Activated T-helper 2 cell treated with anti-CD3 and anti-CD28 coated beads, Interferon-gamma antibody, Interleukin-2, Interleukin-4, amounts not matched to agents 10 μg/mL and 5 μg/mL and 100 μg/mL, durations not matched to agents 14 hours and 24 hours and 36 hours (primary cell): ENCODE results near the gene KRT15. TPM values are rescaled to one million over a fixed set of nuclear protein-coding genes. Genes with fewer than 3 reads are reported as not detected.

Experiments
- DNase-seq: peaks from one replicate; pipeline ENCODE4 v3.0.0; 2021; ENCODE audit warnings: low spot score
- H3K27ac Mint-ChIP-seq: one replicate; pipeline ENCODE4 v1.8.0; 2021; ENCODE audit warnings: mixed read lengths
- H3K27me3 Mint-ChIP-seq: one replicate; pipeline ENCODE4 v1.8.0; 2021; ENCODE audit warnings: low read depth, mixed read lengths
- H3K36me3 Mint-ChIP-seq: one replicate; pipeline ENCODE4 v1.8.0; 2021; ENCODE audit warnings: low read depth, mixed read lengths
- H3K4me1 Mint-ChIP-seq: one replicate; pipeline ENCODE4 v1.8.0; 2021; ENCODE audit warnings: low read depth, mixed read lengths
- H3K4me3 Mint-ChIP-seq: one replicate; pipeline ENCODE4 v1.8.0; 2021; ENCODE audit warnings: low read depth, mild to moderate bottlenecking, moderate library complexity, mixed read lengths
- H3K9me3 Mint-ChIP-seq: one replicate; pipeline ENCODE4 v1.8.0; 2021; ENCODE audit warnings: mixed read lengths
- intact Hi-C: fragments of 100-400 bp; cut with micrococcal nuclease; formaldehyde crosslinking; loops from one replicate; pipeline ENCODE4 v1.15.1; 2023
- total RNA-seq: library from RNA; stranded (reverse); gene quantifications from 2 replicates; pipeline ENCODE4 v1.2.3, GENCODE V29; 2022

Gene KRT15
- total RNA-seq, 1 donor from 2014 or later, result not detected

GRCh38 chr17:41539979-41540701 is 21.4 kb upstream of the KRT15 start:
- intact Hi-C loops, result loop anchor here (10.0 kb wide), 1 partner anchor 135 kb away; no protein-coding TSS in a partner anchor
- peaks cover 6% of the 10 kb centered on the region for H3K27me3 Mint-ChIP-seq
- peaks cover 3% of the 10 kb centered on the region for H3K4me1 Mint-ChIP-seq
- H3K9me3 Mint-ChIP-seq, result no peaks in the 10 kb centered on the region
- no peak for DNase-seq
- no peak overlapping the region for H3K27ac Mint-ChIP-seq
- no peak overlapping the region for H3K4me3 Mint-ChIP-seq
- H3K36me3 Mint-ChIP-seq, result no peaks in the 10 kb centered on the region

- Mint-ChIP-seq H3K27me3 (peaks cover 9% of the 10 kb centered on the region), H3K4me1 (peaks cover 3% of the 10 kb centered on the region), H3K27ac (no peak overlapping the region), H3K36me3 (no peaks in the 10 kb centered on the region), H3K9me3 (no peaks in the 10 kb centered on the region), H3K4me3 (no peak overlapping the region)
- intact Hi-C loops, result no loop called here
- no peak for DNase-seq
Measured at GRCh38 chr17:41539071-41539492, 20.4 kb upstream of the KRT15 start.

GRCh38 chr17:41538565-41538991 is 19.9 kb upstream of the KRT15 start:
- Mint-ChIP-seq H3K9me3 (no peaks in the 10 kb centered on the region), H3K4me1 (peaks cover 3% of the 10 kb centered on the region), H3K4me3 (no peak overlapping the region), H3K27ac (no peak overlapping the region), H3K36me3 (no peaks in the 10 kb centered on the region), H3K27me3 (peaks cover 9% of the 10 kb centered on the region)
- DNase-seq, result no peak
- intact Hi-C loops, result no loop called here

- no peak overlapping the region for H3K27ac Mint-ChIP-seq
- no peaks in the 10 kb centered on the region for H3K36me3 Mint-ChIP-seq
- no peak overlapping the region for H3K4me3 Mint-ChIP-seq
- intact Hi-C loops, result no loop called here
- H3K9me3 Mint-ChIP-seq, result no peaks in the 10 kb centered on the region
- H3K27me3 Mint-ChIP-seq, result peaks cover 9% of the 10 kb centered on the region
- no peak for DNase-seq
- H3K4me1 Mint-ChIP-seq, result peaks cover 3% of the 10 kb centered on the region
Measured at GRCh38 chr17:41537990-41538389, 19.3 kb upstream of the KRT15 start.

GRCh38 chr17:41537614-41537954 is 18.9 kb upstream of the KRT15 start:
- peaks cover 2% of the 10 kb centered on the region for H3K4me1 Mint-ChIP-seq

GRCh38 chr17:41536741-41537613 is 18.3 kb upstream of the KRT15 start:
- Mint-ChIP-seq H3K36me3 (no peaks in the 10 kb centered on the region), H3K27ac (no peak overlapping the region), H3K4me3 (no peak overlapping the region), H3K27me3 (peaks cover 16% of the 10 kb centered on the region), H3K9me3 (no peaks in the 10 kb centered on the region), H3K4me1 (no peaks in the 10 kb centered on the region)
- intact Hi-C loops, result no loop called here
- no peak for DNase-seq

More at GRCh38 chr17:41537614-41537954, 18.9 kb upstream of the KRT15 start:
- no peak overlapping the region for H3K27ac Mint-ChIP-seq
- no peak for DNase-seq
- intact Hi-C loops, result no loop called here
- no peaks in the 10 kb centered on the region for H3K9me3 Mint-ChIP-seq
- no peak overlapping the region for H3K4me3 Mint-ChIP-seq
- H3K27me3 Mint-ChIP-seq, result peaks cover 13% of the 10 kb centered on the region
- no peaks in the 10 kb centered on the region for H3K36me3 Mint-ChIP-seq

GRCh38 chr17:41535764-41536481 is 17.2 kb upstream of the KRT15 start:
- no peak overlapping the region for H3K4me3 Mint-ChIP-seq
- H3K27ac Mint-ChIP-seq, result no peak overlapping the region

GRCh38 chr17:41534899-41535546 is 16.3 kb upstream of the KRT15 start:
- Mint-ChIP-seq H3K4me3 (no peak overlapping the region), H3K27me3 (peaks cover 30% of the 10 kb centered on the region), H3K36me3 (no peaks in the 10 kb centered on the region), H3K27ac (no peak overlapping the region), H3K9me3 (no peaks in the 10 kb centered on the region), H3K4me1 (no peaks in the 10 kb centered on the region)
- no peak for DNase-seq
- intact Hi-C loops, result no loop called here

More at GRCh38 chr17:41535764-41536481, 17.2 kb upstream of the KRT15 start:
- peaks cover 23% of the 10 kb centered on the region for H3K27me3 Mint-ChIP-seq
- intact Hi-C loops, result no loop called here
- H3K36me3 Mint-ChIP-seq, result no peaks in the 10 kb centered on the region
- no peak for DNase-seq
- no peaks in the 10 kb centered on the region for H3K4me1 Mint-ChIP-seq
- H3K9me3 Mint-ChIP-seq, result no peaks in the 10 kb centered on the region

GRCh38 chr17:41533613-41534012 is 14.9 kb upstream of the KRT15 start:
- Mint-ChIP-seq H3K4me1 (no peaks in the 10 kb centered on the region), H3K4me3 (no peak overlapping the region), H3K36me3 (no peaks in the 10 kb centered on the region), H3K27me3 (peaks cover 44% of the 10 kb centered on the region), H3K9me3 (no peaks in the 10 kb centered on the region), H3K27ac (no peak overlapping the region)
- DNase-seq, result no peak
- intact Hi-C loops, result no loop called here

GRCh38 chr17:41532947-41533570 is 14.4 kb upstream of the KRT15 start:
- Mint-ChIP-seq H3K27me3 (peaks cover 49% of the 10 kb centered on the region), H3K9me3 (no peaks in the 10 kb centered on the region), H3K27ac (no peak overlapping the region), H3K4me3 (no peak overlapping the region), H3K36me3 (no peaks in the 10 kb centered on the region), H3K4me1 (peaks cover 1% of the 10 kb centered on the region)
- intact Hi-C loops, result no loop called here
- no peak for DNase-seq

- no peaks in the 10 kb centered on the region for H3K36me3 Mint-ChIP-seq
- peaks cover 1% of the 10 kb centered on the region for H3K4me1 Mint-ChIP-seq
- H3K9me3 Mint-ChIP-seq, result no peaks in the 10 kb centered on the region
- intact Hi-C loops, result no loop called here
- no peak overlapping the region for H3K4me3 Mint-ChIP-seq
- no peak for DNase-seq
- no peak overlapping the region for H3K27ac Mint-ChIP-seq
- H3K27me3 Mint-ChIP-seq, result peaks cover 55% of the 10 kb centered on the region
Measured at GRCh38 chr17:41531993-41532392, 13.3 kb upstream of the KRT15 start.
